Mesothelial cell of epicardium (in vitro differentiated cells): ENCODE data around the gene GSE1. TPM values are rescaled to one million over a fixed set of nuclear protein-coding genes. Genes with fewer than 3 reads are reported as not detected.

Source experiments
- DNase-seq, 2 experiments: peaks; one replicate each; pipeline ENCODE4 v3.0.0; 2021; ENCODE audit warnings: low spot score in 2 of 2; ENCODE audit not compliant: unreplicated experiment in 2 of 2
- H3K27ac Mint-ChIP-seq: 2 replicates; pipeline ENCODE4 v1.8.0; 2021; ENCODE audit warnings: mixed read lengths
- H3K27me3 Mint-ChIP-seq: 2 replicates; pipeline ENCODE4 v1.8.0; 2021; ENCODE audit warnings: low read depth, mixed read lengths
- H3K36me3 Mint-ChIP-seq: 2 replicates; pipeline ENCODE4 v1.8.0; 2021; ENCODE audit warnings: mixed read lengths
- H3K4me1 Mint-ChIP-seq: 2 replicates; pipeline ENCODE4 v1.8.0; 2021; ENCODE audit warnings: mixed read lengths
- H3K4me3 Mint-ChIP-seq: 2 replicates; pipeline ENCODE4 v1.8.0; 2021; ENCODE audit warnings: mild to moderate bottlenecking, moderate library complexity, mixed read lengths
- H3K9me3 Mint-ChIP-seq: 2 replicates; pipeline ENCODE4 v1.8.0; 2021; ENCODE audit warnings: mixed read lengths
- total RNA-seq: library from RNA; stranded (reverse); gene quantifications from 3 replicates; pipeline ENCODE4 v1.2.1, GENCODE V29; 2021
- TF ChIP-seq, protein P1 (sequence below): fragments of 200-600 bp; sonication (generic); IDR thresholded peaks from one replicate; pipeline ENCODE4 v1.5.0; 2021; ENCODE audit warnings: antibody characterized with exemption; ENCODE audit not compliant: unreplicated experiment

The GSE1 gene
- total RNA-seq, 1 donor from 2014 or later = 218 TPM

DNA sequence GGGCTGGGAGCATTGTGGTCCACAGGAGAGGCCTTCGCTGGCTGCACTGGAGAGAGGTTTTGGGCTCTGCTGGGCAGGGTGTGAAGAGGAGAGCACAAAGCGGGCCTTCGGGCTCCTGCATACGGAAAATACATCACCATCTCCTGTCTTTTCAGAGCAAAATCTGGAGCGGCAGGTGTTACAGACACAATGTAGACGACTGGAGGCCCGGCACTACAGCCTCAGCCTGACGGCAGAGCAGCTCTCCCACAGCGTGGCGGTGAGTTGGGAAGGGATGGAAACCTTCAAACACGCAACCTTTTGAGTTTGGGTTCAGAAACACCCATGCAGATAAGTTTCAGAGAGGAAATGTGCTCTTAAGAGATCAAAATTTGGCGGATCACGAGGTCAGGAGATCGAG, 57.7 kb downstream of the GSE1 start:
- peaks cover 38% of the 10 kb centered on the region for H3K36me3 Mint-ChIP-seq
- TF ChIP-seq, protein P1, sequence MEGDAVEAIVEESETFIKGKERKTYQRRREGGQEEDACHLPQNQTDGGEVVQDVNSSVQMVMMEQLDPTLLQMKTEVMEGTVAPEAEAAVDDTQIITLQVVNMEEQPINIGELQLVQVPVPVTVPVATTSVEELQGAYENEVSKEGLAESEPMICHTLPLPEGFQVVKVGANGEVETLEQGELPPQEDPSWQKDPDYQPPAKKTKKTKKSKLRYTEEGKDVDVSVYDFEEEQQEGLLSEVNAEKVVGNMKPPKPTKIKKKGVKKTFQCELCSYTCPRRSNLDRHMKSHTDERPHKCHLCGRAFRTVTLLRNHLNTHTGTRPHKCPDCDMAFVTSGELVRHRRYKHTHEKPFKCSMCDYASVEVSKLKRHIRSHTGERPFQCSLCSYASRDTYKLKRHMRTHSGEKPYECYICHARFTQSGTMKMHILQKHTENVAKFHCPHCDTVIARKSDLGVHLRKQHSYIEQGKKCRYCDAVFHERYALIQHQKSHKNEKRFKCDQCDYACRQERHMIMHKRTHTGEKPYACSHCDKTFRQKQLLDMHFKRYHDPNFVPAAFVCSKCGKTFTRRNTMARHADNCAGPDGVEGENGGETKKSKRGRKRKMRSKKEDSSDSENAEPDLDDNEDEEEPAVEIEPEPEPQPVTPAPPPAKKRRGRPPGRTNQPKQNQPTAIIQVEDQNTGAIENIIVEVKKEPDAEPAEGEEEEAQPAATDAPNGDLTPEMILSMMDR = no peak
- DNase-seq = no peak
- H3K4me1 Mint-ChIP-seq = peaks cover 17% of the 10 kb centered on the region
- peak overlapping the region; percentile 59 for H3K27ac Mint-ChIP-seq
- no peaks in the 10 kb centered on the region for H3K9me3 Mint-ChIP-seq
- no peak overlapping the region for H3K4me3 Mint-ChIP-seq
- no peaks in the 10 kb centered on the region for H3K27me3 Mint-ChIP-seq

DNA sequence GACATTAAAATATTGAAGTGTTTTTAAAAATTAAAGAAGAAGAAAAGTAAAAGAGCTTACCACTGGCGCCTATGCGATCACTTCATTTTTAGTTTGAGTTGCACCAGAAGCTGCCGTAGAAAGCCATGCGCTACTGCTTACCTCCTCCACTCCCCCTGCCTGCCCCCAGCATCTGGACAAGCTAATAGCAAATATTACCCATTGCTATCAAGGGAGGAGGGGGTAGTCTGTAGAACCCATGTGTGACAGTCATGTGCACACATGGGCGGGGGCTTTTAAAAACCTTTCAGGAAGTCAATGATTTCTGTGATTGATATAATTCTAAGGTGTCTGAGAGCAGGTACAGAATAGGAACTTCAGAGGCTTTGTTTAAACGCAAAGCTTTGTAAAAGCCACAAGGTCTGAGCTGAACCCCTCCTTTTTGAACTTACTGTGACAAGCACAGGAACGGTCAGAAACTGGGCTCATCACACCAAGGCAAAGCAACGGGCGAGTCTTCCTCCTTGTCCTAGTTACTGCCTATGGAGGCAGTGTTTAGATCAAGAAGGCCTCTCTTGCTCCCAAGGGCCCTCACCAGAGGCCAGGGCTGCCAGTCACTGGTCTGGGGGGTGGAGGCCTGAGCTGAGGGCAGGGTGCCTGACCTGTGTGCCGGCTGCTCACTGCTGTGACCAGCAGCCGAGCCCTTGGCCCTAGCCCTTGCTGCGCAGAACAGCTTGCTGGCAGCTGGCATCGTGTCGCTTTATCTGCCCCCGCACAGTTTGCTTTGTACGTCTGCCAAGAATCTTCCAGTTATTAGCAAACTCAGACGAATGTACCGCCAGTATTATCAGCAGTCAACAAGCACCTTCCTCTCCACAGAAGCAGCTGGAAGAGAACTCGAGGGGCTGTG, 60.7 kb downstream of the GSE1 start:
- H3K4me3 Mint-ChIP-seq = no peak overlapping the region
- TF ChIP-seq, protein P1 = no peak
- peaks cover 26% of the 10 kb centered on the region for H3K36me3 Mint-ChIP-seq
- DNase-seq = no peak
- H3K27ac Mint-ChIP-seq = peak overlapping the region; percentile 88
- H3K9me3 Mint-ChIP-seq = no peaks in the 10 kb centered on the region
- peaks cover 17% of the 10 kb centered on the region for H3K4me1 Mint-ChIP-seq
- H3K27me3 Mint-ChIP-seq = no peaks in the 10 kb centered on the region

DNA sequence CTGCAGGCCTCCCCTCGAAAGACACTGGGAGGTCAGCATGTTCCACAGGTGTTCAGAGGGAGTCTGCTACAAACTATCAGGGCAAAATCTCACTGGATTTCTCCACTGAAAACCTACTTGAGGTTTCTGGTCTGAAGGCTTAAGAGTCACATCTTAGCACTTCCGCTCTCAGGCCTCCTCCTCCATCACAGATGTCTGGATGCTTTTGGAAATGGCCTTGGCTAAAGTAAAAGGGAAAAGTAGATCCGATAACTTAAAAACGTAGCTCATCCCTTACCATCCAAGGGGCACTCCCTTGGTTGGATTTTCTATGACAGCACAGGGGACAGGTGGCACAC, 61.3 kb downstream of the GSE1 start:
- H3K9me3 Mint-ChIP-seq = no peaks in the 10 kb centered on the region
- peak overlapping the region; percentile 88 for H3K27ac Mint-ChIP-seq
- no peak overlapping the region for H3K4me3 Mint-ChIP-seq
- TF ChIP-seq, protein P1 = no peak
- peaks cover 24% of the 10 kb centered on the region for H3K36me3 Mint-ChIP-seq
- peaks cover 17% of the 10 kb centered on the region for H3K4me1 Mint-ChIP-seq
- no peaks in the 10 kb centered on the region for H3K27me3 Mint-ChIP-seq
- DNase-seq = no peak

DNA sequence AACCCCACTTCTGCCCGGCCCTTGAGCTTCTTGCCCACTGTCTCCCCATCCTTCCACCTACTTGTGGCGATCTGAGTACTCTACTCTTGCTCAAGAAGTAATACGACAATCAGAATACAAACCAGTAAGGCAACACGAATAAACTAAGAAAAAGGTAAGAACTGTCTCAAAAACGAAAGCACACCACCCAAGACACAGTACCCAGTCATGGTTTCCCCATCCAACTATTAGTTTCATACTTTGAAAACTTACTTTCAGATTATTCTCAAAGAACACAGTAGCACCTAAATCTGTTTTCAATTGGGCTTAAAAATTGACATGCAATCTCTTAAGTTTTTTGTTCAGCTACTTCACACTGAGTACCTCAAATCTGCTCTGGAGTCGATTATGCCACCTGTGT, 61.7 kb downstream of the GSE1 start:
- no peak for DNase-seq
- peak overlapping the region; percentile 69 for H3K27ac Mint-ChIP-seq
- peaks cover 23% of the 10 kb centered on the region for H3K36me3 Mint-ChIP-seq
- TF ChIP-seq, protein P1 = no peak
- peaks cover 17% of the 10 kb centered on the region for H3K4me1 Mint-ChIP-seq
- no peaks in the 10 kb centered on the region for H3K9me3 Mint-ChIP-seq
- H3K27me3 Mint-ChIP-seq = no peaks in the 10 kb centered on the region
- no peak overlapping the region for H3K4me3 Mint-ChIP-seq

DNA sequence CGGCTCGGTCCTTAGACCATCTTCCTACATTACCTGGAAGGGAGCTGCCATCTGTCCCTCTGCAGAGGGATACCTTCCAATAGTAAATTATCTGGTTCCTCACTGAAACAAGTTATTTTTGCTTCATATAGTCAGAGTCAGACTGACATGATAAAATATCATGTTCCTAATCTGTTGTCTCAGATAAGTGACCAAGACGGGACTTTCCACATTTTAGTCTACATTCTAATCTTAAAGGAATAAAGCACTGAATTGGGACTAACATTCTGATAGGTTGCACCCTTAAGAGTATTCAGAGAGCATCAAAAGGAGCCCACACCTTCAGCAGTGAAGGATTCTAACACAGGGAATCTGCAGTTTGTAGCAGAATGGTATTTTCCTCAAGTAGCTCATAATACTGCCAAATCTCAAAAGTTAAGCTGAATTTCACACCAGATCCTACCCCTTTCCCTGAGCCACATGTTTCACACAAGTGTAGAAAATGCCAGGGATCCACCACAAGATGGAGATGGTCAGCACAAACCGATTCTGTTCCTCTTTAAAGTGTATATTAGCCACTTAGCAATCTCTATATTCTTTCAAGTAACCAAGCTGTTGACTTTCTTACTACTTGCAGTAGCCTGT, 62.2 kb downstream of the GSE1 start:
- H3K27me3 Mint-ChIP-seq = no peaks in the 10 kb centered on the region
- H3K27ac Mint-ChIP-seq = peak overlapping the region; percentile 5
- H3K4me3 Mint-ChIP-seq = no peak overlapping the region
- peaks cover 17% of the 10 kb centered on the region for H3K4me1 Mint-ChIP-seq
- TF ChIP-seq, protein P1 = no peak
- no peaks in the 10 kb centered on the region for H3K9me3 Mint-ChIP-seq
- no peak for DNase-seq
- peaks cover 19% of the 10 kb centered on the region for H3K36me3 Mint-ChIP-seq
